HepG2 (cell line): Measurements from ENCODE around the gene ZNRF3. TPM values are rescaled to one million over a fixed set of nuclear protein-coding genes. Genes with fewer than 3 reads are reported as not detected.
A peak's percentile ranks its signal among the peaks of the same experiment; 100 is the strongest.

Experiments
- ATAC-seq: fragments of 200-7000 bp; cut with Tn5 transposase; 3 replicates; pipeline ENCODE4 v1.9.1; 2020; ENCODE audit warnings: mild to moderate bottlenecking, moderate library complexity
- BruUV-seq: library from RNA; stranded (reverse); fragments of 400-500 nt; replicated peaks from 2 replicates; lab custom pipeline; 2021; lab: Mats Ljungman, UMichigan
- CTCF ChIA-PET: fragments of 300-600 bp; formaldehyde crosslinking; extraction: SDS; loops from one replicate; lab custom pipeline; 2021; ENCODE audit warnings: low total read pairs, inconsistent platforms, low intra/inter-chr PET ratio; lab: Yijun Ruan, JAX
- POLR2A ChIA-PET: fragments of 350-600 bp; sonication (Branson Sonifier 250); formaldehyde crosslinking; loops from one replicate; lab custom pipeline; 2020; ENCODE audit warnings: antibody characterized with exemption, inconsistent platforms; lab: Yijun Ruan, JAX
- DNase-seq: peaks from one replicate; pipeline ENCODE4 v3.0.0-alpha.2; 2015; ENCODE audit warnings: low spot score
- FAIRE-seq: peaks from 3 replicates; lab custom pipeline; 2011; peaks lifted over from hg19 to GRCh38; lab: Jason Lieb, UNC
- H2AFZ ChIP-seq: one replicate; pipeline ENCODE4 v1.6.1; 2011; ENCODE audit warnings: low read length, inconsistent platforms
- H3K27ac ChIP-seq: fragments of 300-600 bp; 3 replicates; pipeline ENCODE4 v1.8.0; 2011; ENCODE audit warnings: mixed run types, mild to moderate bottlenecking, mixed read lengths, low read length, inconsistent platforms; ENCODE audit not compliant: insufficient read depth; ENCODE audit errors: extremely low read length
- H3K27me3 ChIP-seq, 2 experiments: fragments of 200-600 bp in 1 of 2; 2 replicates in 1 of 2; 3 replicates in 1 of 2; pipeline versions ENCODE4 v1.6.0 to v1.8.0; 2011; ENCODE audit warnings: low read length in 2 of 2, mild to moderate bottlenecking in 2 of 2, moderate library complexity in 2 of 2, inconsistent platforms in 1 of 2; ENCODE audit not compliant: insufficient read depth in 2 of 2, control insufficient read depth in 1 of 2
- H3K36me3 ChIP-seq, 2 experiments: fragments of 200-600 bp in 1 of 2; replicated peaks in 1 of 2; 2 replicates in 1 of 2; 3 replicates in 1 of 2; pipeline versions ENCODE4 v1.5.1 to v1.8.0; 2011; ENCODE audit warnings: low read length in 2 of 2, inconsistent platforms in 1 of 2; ENCODE audit not compliant: insufficient read depth in 2 of 2, control insufficient read depth in 1 of 2
- H3K4me1 ChIP-seq: 2 replicates; pipeline ENCODE4 v1.5.1; 2012; ENCODE audit warnings: low read length, inconsistent platforms; ENCODE audit not compliant: insufficient read depth
- H3K4me2 ChIP-seq: 2 replicates; pipeline ENCODE4 v1.6.0; 2011; ENCODE audit warnings: low read depth, low read length, inconsistent platforms
- H3K4me3 ChIP-seq, 3 experiments: fragments of 200-600 bp in 1 of 3; sonication (generic), shearing (Covaris generic) in 1 of 3; replicated peaks in 1 of 3; 2 replicates each; pipeline ENCODE4 v1.5.1; 2011 to 2016; ENCODE audit warnings: low read length in 3 of 3, inconsistent platforms in 2 of 3, low read depth in 2 of 3, mild to moderate bottlenecking in 2 of 3, control low read depth in 1 of 3, mixed read lengths in 1 of 3; ENCODE audit not compliant: insufficient read depth in 1 of 3
- H3K79me2 ChIP-seq: one replicate; pipeline ENCODE4 v1.6.1; 2011; ENCODE audit warnings: low read length, inconsistent platforms; ENCODE audit not compliant: insufficient read depth
- H3K9ac ChIP-seq: 2 replicates; pipeline ENCODE4 v1.6.0; 2011; ENCODE audit warnings: mild to moderate bottlenecking, low read depth, low read length, inconsistent platforms; ENCODE audit not compliant: insufficient read depth
- H3K9me3 ChIP-seq: 2 replicates; pipeline ENCODE4 v1.5.1; 2012; ENCODE audit warnings: mild to moderate bottlenecking, low read length
- H4K20me1 ChIP-seq: 2 replicates; pipeline ENCODE4 v1.6.0; 2011; ENCODE audit warnings: inconsistent platforms, mild to moderate bottlenecking, low read length, moderate library complexity; ENCODE audit not compliant: insufficient read depth
- CBFB ChIP-seq: sonication (generic); formaldehyde crosslinking; IDR thresholded peaks from 2 replicates; pipeline ENCODE4 v1.4.0; 2020; ENCODE audit warnings: missing genetic modification reagents
- CHD4 ChIP-seq: fragments of 200-600 bp; sonication (generic); IDR thresholded peaks from 2 replicates; pipeline ENCODE4 v1.7.0; 2017; ENCODE audit warnings: mild to moderate bottlenecking, low read length, borderline replicate concordance
- FOXA1 ChIP-seq, 2 experiments: fragments of 450-650 bp in 1 of 2; sonication (generic) in 1 of 2; formaldehyde crosslinking in 1 of 2; IDR thresholded peaks; 2 replicates each; pipeline versions ENCODE4 v1.4.0 to v1.6.1; 2016 to 2020; ENCODE audit warnings: missing genetic modification reagents in 1 of 2
- FOXA3 ChIP-seq: IDR thresholded peaks from 2 replicates; pipeline ENCODE4 v1.6.1; 2016; ENCODE audit warnings: missing genetic modification reagents, missing compliant biosample characterization
- HIVEP1 ChIP-seq: sonication (generic); formaldehyde crosslinking; IDR thresholded peaks from 2 replicates; pipeline ENCODE4 v1.4.0; 2020; ENCODE audit warnings: mild to moderate bottlenecking, missing genetic modification reagents
- MED1 ChIP-seq: sonication (generic); formaldehyde crosslinking; IDR thresholded peaks from 2 replicates; pipeline ENCODE4 v1.4.0; 2020; ENCODE audit warnings: missing genetic modification reagents
- MEF2D ChIP-seq: sonication (generic); formaldehyde crosslinking; IDR thresholded peaks from 2 replicates; pipeline ENCODE4 v1.5.1; 2020; ENCODE audit warnings: mild to moderate bottlenecking, missing genetic modification reagents
- NFIC ChIP-seq: IDR thresholded peaks from 2 replicates; pipeline ENCODE4 v1.6.1; 2012; ENCODE audit warnings: mild to moderate bottlenecking, low read length, inconsistent platforms
- POLR2G ChIP-seq: fragments of 200-400 bp; formaldehyde crosslinking; IDR thresholded peaks from 2 replicates; pipeline ENCODE4 v1.6.1; 2018; ENCODE audit warnings: mild to moderate bottlenecking, low read depth, low read length, moderate library complexity
- SIX1 ChIP-seq: sonication (generic); formaldehyde crosslinking; IDR thresholded peaks from 2 replicates; pipeline ENCODE4 v1.4.0; 2020; ENCODE audit warnings: missing genetic modification reagents, borderline replicate concordance
- SIX4 ChIP-seq: sonication (generic); formaldehyde crosslinking; IDR thresholded peaks from 2 replicates; pipeline ENCODE4 v1.4.0; 2020; ENCODE audit warnings: missing genetic modification reagents
- SNAPC4 ChIP-seq: sonication (generic); formaldehyde crosslinking; IDR thresholded peaks from 2 replicates; pipeline ENCODE4 v1.4.0; 2020; ENCODE audit warnings: mild to moderate bottlenecking, missing genetic modification reagents
- STAG1 ChIP-seq: sonication (generic); formaldehyde crosslinking; IDR thresholded peaks from 2 replicates; pipeline ENCODE4 v1.4.0; 2020; ENCODE audit warnings: missing genetic modification reagents
- ZNF296 ChIP-seq: sonication (generic); formaldehyde crosslinking; conservative IDR thresholded peaks from 2 replicates; pipeline ENCODE4 v1.5.0; 2020; ENCODE audit warnings: mild to moderate bottlenecking, missing genetic modification reagents
- ZNF713 ChIP-seq: sonication (generic); formaldehyde crosslinking; IDR thresholded peaks from 2 replicates; pipeline ENCODE4 v1.4.0; 2020; ENCODE audit warnings: mild to moderate bottlenecking, missing genetic modification reagents
- ZSCAN21 ChIP-seq: sonication (generic); formaldehyde crosslinking; IDR thresholded peaks from 2 replicates; pipeline ENCODE4 v1.8.0; 2022; ENCODE audit warnings: mild to moderate bottlenecking, missing genetic modification reagents, moderate library complexity, borderline replicate concordance
- WGBS: methylation state at CpG from one replicate; pipeline ENCODE4 v1.1.6; 2017; ENCODE audit warnings: low lambda C conversion rate; 5-methylcytosine and 5-hydroxymethylcytosine counted together
- in situ Hi-C: cut with HindIII; loops from 2 replicates; pipeline ENCODE4 v1.10.0; 2017; ENCODE audit warnings: low pct_unique_long_range_greater_than_20kb; ENCODE audit not compliant: extremely low pct_ligation_motif_present
- intact Hi-C: fragments of 100-400 bp; cut with micrococcal nuclease; formaldehyde crosslinking; loops from one replicate; pipeline ENCODE4 v1.10.0; 2022; ENCODE audit not compliant: unreplicated experiment
- polyA plus RNA-seq, 8 experiments: library from polyadenylated mRNA; depleted of rRNA in 3 of 8; stranded (reverse) in 7 of 8; unstranded in 1 of 8; fragments of >200 nt; fragmentation: Illumina TruSeq in 4 of 8; extraction: Trizol in 4 of 8; gene quantifications; 2 replicates each; pipeline versions ENCODE4 v1.2.1 to v1.2.3, GENCODE V29; 2011 to 2016; ENCODE audit warnings: low read depth in 4 of 8, missing spikeins in 1 of 8, mixed read lengths in 1 of 8; ENCODE audit not compliant: insufficient read depth in 1 of 8
- total RNA-seq, 5 experiments: library from RNA; depleted of rRNA; stranded (reverse); fragments of >200 nt; fragmentation: Illumina TruSeq; extraction: Trizol; gene quantifications; 2 replicates each; pipeline ENCODE4 v1.2.3, GENCODE V29; 2016; ENCODE audit warnings: low read depth in 1 of 5
- TF ChIP-seq, protein P1 (sequence below): sonication (generic); formaldehyde crosslinking; IDR thresholded peaks from 2 replicates; pipeline ENCODE4 v1.4.0; 2020; ENCODE audit warnings: mild to moderate bottlenecking, missing genetic modification reagents

Gene ZNRF3
- total and polyA plus RNA-seq, 2 of the 13 experiments (the other 11 are each of a cell fraction or from before 2014, with no cell fraction given) = 20.3 to 36.7 TPM

- in situ Hi-C loops = no loop called here
- H2AFZ ChIP-seq = no peak overlapping the region
- no peaks in the 10 kb centered on the region for H3K9me3 ChIP-seq
- H3K36me3 ChIP-seq = peaks cover 5 to 12% of the 10 kb centered on the region in 2 experiments; a peak in 4 of 5 replicates
- H3K4me3 ChIP-seq = peak overlapping the region in 2 of 3 experiments; percentile 19 to 64; a peak in 3 of 6 replicates
- intact Hi-C loops = loop anchor here (2.0 kb wide), 2 partner anchors 21 to 27 kb away; no protein-coding TSS in a partner anchor
- peaks cover 98% of the 10 kb centered on the region for H3K4me1 ChIP-seq
- DNase-seq = peak; percentile 43
- WGBS = 2% methylated on average over 9 of the region's 9 CpGs
- CTCF ChIA-PET = no interaction called here
- peaks cover 69% of the 10 kb centered on the region for H3K79me2 ChIP-seq
- FAIRE-seq = no peak
- peak; percentile 9 for ATAC-seq
- POLR2A ChIA-PET = interaction anchor here (0.6 to 4.8 kb wide), 22 partner anchors 10 to 203 kb away, joined by 3 to 37 read pairs (median 6); partner anchors contain the start of genes XBP1 and ZNRF3
- H3K9ac ChIP-seq = peak overlapping the region; percentile 75
- peak overlapping the region; percentile 89 for H3K27ac ChIP-seq
- H3K4me2 ChIP-seq = peak overlapping the region; percentile 90
- H4K20me1 ChIP-seq = no peaks in the 10 kb centered on the region
- no peaks in the 10 kb centered on the region for H3K27me3 ChIP-seq
- BruUV-seq = TSS peak; percentile 53
- TF ChIP-seq STAG1 (CRISPR knock-in tag) = no peak; the same call in 1 of the 2 replicates
- TF ChIP-seq MED1 (CRISPR knock-in tag) = peak; percentile 31; the same call in 1 of the 2 replicates
- TF ChIP-seq CBFB (CRISPR knock-in tag) = no peak
- peak; percentile 47 for TF ChIP-seq FOXA3 (CRISPR knock-in tag)
- 0 out of 2 replicates have a peak, but pooled peaks have one; percentile 40 for TF ChIP-seq ZNF713 (CRISPR knock-in tag)
- 0 out of 2 replicates have a peak, but pooled peaks have one; percentile 12 for TF ChIP-seq NFIC
- no peak for TF ChIP-seq FOXA1 (IDR thresholded peaks at IDR 0.05)
- TF ChIP-seq FOXA1 (CRISPR knock-in tag; IDR thresholded peaks at IDR 0.05) = 0 out of 2 replicates have a peak, but pooled peaks have one; percentile 32
- peak; percentile 80 for TF ChIP-seq SIX1 (CRISPR knock-in tag)
- TF ChIP-seq, protein P1, sequence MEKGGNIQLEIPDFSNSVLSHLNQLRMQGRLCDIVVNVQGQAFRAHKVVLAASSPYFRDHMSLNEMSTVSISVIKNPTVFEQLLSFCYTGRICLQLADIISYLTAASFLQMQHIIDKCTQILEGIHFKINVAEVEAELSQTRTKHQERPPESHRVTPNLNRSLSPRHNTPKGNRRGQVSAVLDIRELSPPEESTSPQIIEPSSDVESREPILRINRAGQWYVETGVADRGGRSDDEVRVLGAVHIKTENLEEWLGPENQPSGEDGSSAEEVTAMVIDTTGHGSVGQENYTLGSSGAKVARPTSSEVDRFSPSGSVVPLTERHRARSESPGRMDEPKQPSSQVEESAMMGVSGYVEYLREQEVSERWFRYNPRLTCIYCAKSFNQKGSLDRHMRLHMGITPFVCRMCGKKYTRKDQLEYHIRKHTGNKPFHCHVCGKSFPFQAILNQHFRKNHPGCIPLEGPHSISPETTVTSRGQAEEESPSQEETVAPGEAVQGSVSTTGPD (CRISPR knock-in tag) = 0 out of 2 replicates have a peak, but pooled peaks have one; percentile 34
- 0 out of 2 replicates have a peak, but pooled peaks have one; percentile 49 for TF ChIP-seq SNAPC4 (CRISPR knock-in tag)
- peak; percentile 13 for TF ChIP-seq POLR2G
- TF ChIP-seq HIVEP1 = 0 out of 2 replicates have a peak, but pooled peaks have one; percentile 12
- TF ChIP-seq MEF2D = 0 out of 2 replicates have a peak, but pooled peaks have one; percentile 57
- peak; percentile 87 for TF ChIP-seq SIX4
- TF ChIP-seq ZSCAN21 (CRISPR knock-in tag) = 0 out of 2 replicates have a peak, but pooled peaks have one; percentile 36
- no peak for TF ChIP-seq ZNF296 (CRISPR knock-in tag)
- 0 out of 2 replicates have a peak, but pooled peaks have one; percentile 56 for TF ChIP-seq CHD4
These were observed 120.7 kb downstream of the ZNRF3 start for GRCh38 chr22:29003975-29004646.
